Cardiac muscle cell (in vitro differentiated cells and primary cell): ENCODE data around the gene LMBR1. TPM values are rescaled to one million over a fixed set of nuclear protein-coding genes. Genes with fewer than 3 reads are reported as not detected.
"Not testable (repeated sequence)": the region's sequence is repeated elsewhere in the genome, so short reads cannot be mapped to it uniquely, and the experiment has no call there.

ENCODE experiments used
- DNase-seq, 2 donors: peaks; one replicate each; pipeline versions ENCODE4 v3.0.0 to v3.0.0-alpha.2; 2010 to 2017; ENCODE audit warnings: low read depth in 1 of 2, low spot score in 1 of 2
- H3K27ac ChIP-seq: fragments of 200-600 bp; sonication (generic); 2 replicates; pipeline ENCODE4 v1.5.1; 2016
- H3K27me3 ChIP-seq: fragments of 200-600 bp; sonication (generic); 2 replicates; pipeline ENCODE4 v1.6.0; 2016; ENCODE audit warnings: control low read depth
- H3K36me3 ChIP-seq: fragments of 200-600 bp; sonication (generic); 2 replicates; pipeline ENCODE4 v1.5.1; 2016; ENCODE audit warnings: control low read depth
- H3K4me1 ChIP-seq: fragments of 200-600 bp; sonication (generic); 2 replicates; pipeline ENCODE4 v1.8.1; 2017; ENCODE audit warnings: low read depth, mild to moderate bottlenecking, mixed run types
- H3K4me3 ChIP-seq: fragments of 200-600 bp; sonication (generic); 2 replicates; pipeline ENCODE4 v1.5.1; 2016; ENCODE audit warnings: mild to moderate bottlenecking
- H3K9me3 ChIP-seq: fragments of 200-600 bp; sonication (generic); 2 replicates; pipeline ENCODE4 v1.5.1; 2017; ENCODE audit warnings: low read depth, mild to moderate bottlenecking, control low read depth
- polyA plus RNA-seq: library from polyadenylated mRNA; unstranded; fragments of >200 nt; fragmentation: Nextera tagmentation; extraction: Ambion mirVana; gene quantifications from 2 replicates; pipeline ENCODE4 v1.2.1, GENCODE V29; 2016
- total RNA-seq: library from RNA; depleted of rRNA; stranded (reverse); fragments of >200 nt; gene quantifications from 2 replicates; pipeline ENCODE4 v1.2.3, GENCODE V29; 2016
- TF ChIP-seq, protein P1 (sequence below): IDR thresholded peaks from 2 replicates; pipeline ENCODE4 v1.5.1; 2012; ENCODE audit warnings: low read depth, mild to moderate bottlenecking, low read length

LMBR1 gene
- total and polyA plus RNA-seq, 2 experiments from 2014 or later = 49.9 to 78.0 TPM

DNA sequence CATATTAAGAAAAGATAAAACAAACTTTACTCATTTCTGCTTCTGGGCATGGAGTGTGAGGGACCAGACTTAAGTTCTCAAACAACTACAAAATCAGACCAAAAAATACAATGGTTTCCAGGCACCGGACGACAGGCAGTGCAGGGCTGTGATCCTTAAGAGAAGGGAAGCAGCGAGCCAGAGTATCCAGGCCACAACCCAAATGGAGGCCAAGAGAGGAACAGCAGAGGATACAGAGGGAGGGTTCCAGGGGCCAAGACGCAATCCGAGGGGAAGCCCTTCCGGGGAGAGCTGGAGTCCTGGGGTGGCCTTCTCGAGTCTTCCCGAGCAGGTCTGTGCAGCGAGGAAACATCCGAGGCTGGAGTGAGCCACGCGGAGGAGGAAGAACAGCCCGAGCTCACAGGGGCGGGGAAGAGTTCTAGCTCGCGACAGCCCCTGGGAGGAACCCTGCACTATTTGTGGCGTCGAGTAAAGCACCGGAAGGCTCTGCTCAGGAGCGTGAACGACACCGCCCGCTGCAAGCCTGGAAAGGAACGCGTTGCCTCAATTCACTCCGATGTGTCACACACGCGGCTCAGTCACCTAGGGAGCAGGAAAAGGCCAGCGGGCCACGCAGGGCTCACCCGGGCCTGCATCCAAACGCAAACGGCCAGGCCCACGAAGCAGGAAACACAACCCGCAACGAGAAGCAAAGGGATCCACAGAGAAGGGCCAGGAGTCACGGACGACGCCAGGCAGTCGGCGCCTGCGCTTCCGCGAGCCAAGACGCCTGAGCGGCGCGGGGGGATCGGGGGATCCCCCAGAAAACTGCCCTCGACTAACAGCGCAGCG, 253.3 kb downstream of the LMBR1 start:
- peak in 1 of 2 donors; percentile 11 for DNase-seq
- no peaks in the 10 kb centered on the region for H3K27me3 ChIP-seq
- no peaks in the 10 kb centered on the region for H3K9me3 ChIP-seq
- H3K4me3 ChIP-seq = peak overlapping the region; percentile 65
- H3K27ac ChIP-seq = no peak overlapping the region
- H3K36me3 ChIP-seq = no peaks in the 10 kb centered on the region
- TF ChIP-seq, protein P1, sequence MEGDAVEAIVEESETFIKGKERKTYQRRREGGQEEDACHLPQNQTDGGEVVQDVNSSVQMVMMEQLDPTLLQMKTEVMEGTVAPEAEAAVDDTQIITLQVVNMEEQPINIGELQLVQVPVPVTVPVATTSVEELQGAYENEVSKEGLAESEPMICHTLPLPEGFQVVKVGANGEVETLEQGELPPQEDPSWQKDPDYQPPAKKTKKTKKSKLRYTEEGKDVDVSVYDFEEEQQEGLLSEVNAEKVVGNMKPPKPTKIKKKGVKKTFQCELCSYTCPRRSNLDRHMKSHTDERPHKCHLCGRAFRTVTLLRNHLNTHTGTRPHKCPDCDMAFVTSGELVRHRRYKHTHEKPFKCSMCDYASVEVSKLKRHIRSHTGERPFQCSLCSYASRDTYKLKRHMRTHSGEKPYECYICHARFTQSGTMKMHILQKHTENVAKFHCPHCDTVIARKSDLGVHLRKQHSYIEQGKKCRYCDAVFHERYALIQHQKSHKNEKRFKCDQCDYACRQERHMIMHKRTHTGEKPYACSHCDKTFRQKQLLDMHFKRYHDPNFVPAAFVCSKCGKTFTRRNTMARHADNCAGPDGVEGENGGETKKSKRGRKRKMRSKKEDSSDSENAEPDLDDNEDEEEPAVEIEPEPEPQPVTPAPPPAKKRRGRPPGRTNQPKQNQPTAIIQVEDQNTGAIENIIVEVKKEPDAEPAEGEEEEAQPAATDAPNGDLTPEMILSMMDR = no peak
- peaks cover 4% of the 10 kb centered on the region for H3K4me1 ChIP-seq

DNA sequence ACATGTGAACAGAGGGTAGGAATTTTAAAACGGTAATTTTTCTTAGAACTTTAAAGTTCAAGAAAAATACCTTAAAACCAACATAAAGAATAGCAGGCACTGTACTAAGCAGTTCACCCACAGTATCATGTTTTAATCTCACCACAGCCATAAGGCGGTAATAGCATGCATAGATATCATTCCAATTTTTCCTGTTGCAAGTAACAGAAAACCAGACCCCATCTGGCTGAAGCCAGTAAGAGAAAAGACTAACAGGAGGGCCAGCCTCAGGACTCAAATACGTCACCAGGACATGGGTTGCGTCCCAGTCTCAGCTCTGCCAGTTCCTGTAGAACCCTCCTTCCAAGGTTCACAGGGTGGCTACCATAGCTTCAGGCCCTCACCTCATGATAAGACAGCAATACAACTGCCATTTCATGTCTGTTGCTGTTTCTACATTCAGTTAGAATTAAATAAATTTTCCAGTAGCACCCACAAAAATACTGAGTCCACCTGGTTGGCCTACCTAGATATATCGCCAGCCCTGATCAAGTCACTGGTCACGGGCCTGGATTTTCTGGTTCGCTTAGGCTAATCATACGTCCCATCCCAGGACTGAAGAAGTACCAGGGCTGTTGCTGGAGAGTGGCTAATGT, 254.4 kb downstream of the LMBR1 start:
- Histone ChIP-seq H3K4me1 (peaks cover 4% of the 10 kb centered on the region), H3K36me3 (no peaks in the 10 kb centered on the region), H3K4me3 (no peak overlapping the region), H3K27ac (no peak overlapping the region), H3K27me3 (no peaks in the 10 kb centered on the region), H3K9me3 (no peaks in the 10 kb centered on the region)
- TF ChIP-seq, protein P1 = no peak
- DNase-seq = no peak

DNA sequence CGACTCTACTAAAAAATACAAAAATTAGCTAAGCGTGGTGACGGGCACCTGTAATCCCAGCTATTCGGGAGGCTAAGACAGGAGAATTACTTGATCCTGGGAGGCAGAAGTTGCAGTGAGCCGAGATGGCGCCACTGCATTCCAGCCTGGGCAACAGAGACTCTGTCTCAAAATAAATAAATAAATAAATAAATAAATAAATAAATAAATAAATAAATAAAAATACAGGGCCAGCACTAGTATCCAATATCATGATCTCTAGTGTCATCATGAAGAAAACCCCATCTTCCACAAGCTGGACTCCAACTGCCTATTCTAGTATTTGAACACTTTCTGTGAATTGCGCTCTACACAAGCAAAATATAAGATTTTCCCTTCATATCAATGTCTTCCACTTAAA, 255.9 kb downstream of the LMBR1 start:
- not testable (repeated sequence) for H3K9me3 ChIP-seq, H3K27ac ChIP-seq, H3K27me3 ChIP-seq, H3K36me3 ChIP-seq, DNase-seq, H3K4me1 ChIP-seq, H3K4me3 ChIP-seq

DNA sequence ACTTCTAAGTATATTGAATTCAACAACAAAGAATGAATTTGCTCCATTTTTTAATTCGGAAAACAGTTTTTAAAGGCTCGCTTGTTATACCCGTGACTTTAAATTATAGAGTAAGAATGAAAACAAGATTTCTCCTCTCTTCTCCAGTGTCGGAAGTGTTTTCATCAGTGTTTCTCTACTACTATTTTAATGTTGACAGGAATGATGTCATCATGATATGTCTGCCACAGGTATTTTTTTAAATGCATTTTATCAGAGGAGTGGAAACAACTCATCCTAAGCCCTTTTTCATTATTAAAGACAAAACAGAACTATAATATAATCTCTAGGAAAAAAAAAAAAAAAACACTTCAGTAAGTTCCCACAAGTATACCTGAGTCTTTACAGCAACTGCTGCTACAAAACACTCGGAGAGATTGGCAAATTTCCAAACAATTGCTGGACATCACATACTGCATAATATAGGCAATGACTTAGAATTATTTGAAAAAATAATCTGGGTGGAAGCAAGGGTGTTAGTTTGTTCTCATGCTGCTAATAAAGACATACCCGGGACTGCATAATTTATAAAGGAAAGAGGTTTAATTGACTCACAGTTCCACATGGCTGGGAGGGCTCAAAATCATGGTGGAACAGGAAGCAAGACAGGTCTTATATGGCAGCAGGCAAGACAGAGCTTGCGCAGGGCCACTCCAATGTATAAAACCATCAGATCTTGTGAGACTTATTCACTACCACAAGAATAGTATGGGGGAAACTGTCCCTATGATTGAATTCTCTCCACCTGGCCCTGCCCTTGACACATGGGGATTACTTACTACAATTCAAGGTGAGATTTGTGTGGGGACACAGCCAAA, 257.2 kb downstream of the LMBR1 start:
- Histone ChIP-seq H3K36me3 (no peaks in the 10 kb centered on the region), H3K27ac (no peak overlapping the region), H3K9me3 (no peaks in the 10 kb centered on the region), H3K4me3 (no peak overlapping the region), H3K4me1 (no peaks in the 10 kb centered on the region), H3K27me3 (no peaks in the 10 kb centered on the region)
- TF ChIP-seq, protein P1 = no peak
- no peak for DNase-seq

DNA sequence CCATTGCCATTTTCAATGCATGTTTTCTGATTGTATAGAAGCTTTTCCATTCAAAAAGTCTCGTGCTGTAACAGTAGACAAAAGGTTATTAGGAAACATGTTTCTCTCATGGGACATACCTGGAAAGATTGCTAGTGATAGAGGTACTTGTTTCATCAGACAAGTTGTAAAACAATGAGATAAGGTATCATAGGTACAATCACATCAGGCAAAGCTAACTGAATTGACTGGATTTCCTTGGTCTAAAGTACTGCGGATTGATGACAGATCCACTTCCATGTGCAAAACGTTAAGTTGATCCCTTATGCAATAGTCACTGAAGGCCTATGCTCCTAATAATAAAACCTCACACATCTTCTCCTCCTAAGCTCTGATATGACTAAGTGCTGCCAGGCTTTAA, 258.9 kb downstream of the LMBR1 start:
- TF ChIP-seq, protein P1 = no peak
- no peak overlapping the region for H3K4me3 ChIP-seq
- H3K27me3 ChIP-seq = no peaks in the 10 kb centered on the region
- no peaks in the 10 kb centered on the region for H3K9me3 ChIP-seq
- no peak for DNase-seq
- H3K36me3 ChIP-seq = no peaks in the 10 kb centered on the region
- H3K4me1 ChIP-seq = no peaks in the 10 kb centered on the region
- no peak overlapping the region for H3K27ac ChIP-seq
